Activated B cell treated with CpG ODN at 0.5 μM for 24 hours (primary cell): Measurements from ENCODE around the gene RIPOR2. TPM values are rescaled to one million over a fixed set of nuclear protein-coding genes. Genes with fewer than 3 reads are reported as not detected.

Source experiments
- ATAC-seq: fragments of 200-7000 bp; cut with Tn5 transposase; one replicate; pipeline ENCODE4 v1.10.0; 2021; ENCODE audit warnings: low read depth, mild to moderate bottlenecking, moderate library complexity
- CTCF ChIA-PET: fragments of 350-600 bp; sonication (Branson Sonifier 250); formaldehyde crosslinking; loops from one replicate; lab custom pipeline; 2021; ENCODE audit warnings: antibody characterized with exemption; lab: Charles Lee
- POLR2A ChIA-PET: fragments of 350-600 bp; sonication (Branson Sonifier 250); formaldehyde crosslinking; loops from one replicate; lab custom pipeline; 2021; ENCODE audit warnings: antibody characterized with exemption; lab: Charles Lee
- DNase-seq: peaks from one replicate; pipeline ENCODE4 v3.0.0; 2022
- H3K27ac Mint-ChIP-seq: one replicate; pipeline ENCODE4 v1.8.0; 2020; ENCODE audit warnings: mixed read lengths
- H3K27me3 Mint-ChIP-seq: one replicate; pipeline ENCODE4 v1.8.0; 2021; ENCODE audit warnings: mixed read lengths
- H3K36me3 Mint-ChIP-seq: one replicate; pipeline ENCODE4 v1.8.0; 2021; ENCODE audit warnings: low read depth, mixed read lengths
- H3K4me1 Mint-ChIP-seq: one replicate; pipeline ENCODE4 v1.8.0; 2021; ENCODE audit warnings: mixed read lengths
- H3K4me3 Mint-ChIP-seq: one replicate; pipeline ENCODE4 v1.8.0; 2020; ENCODE audit warnings: mild to moderate bottlenecking, mixed read lengths
- H3K9me3 Mint-ChIP-seq: one replicate; pipeline ENCODE4 v1.8.0; 2020; ENCODE audit warnings: mixed read lengths
- CTCF ChIP-seq: fragments of 200-600 bp; IDR thresholded peaks from one replicate; pipeline ENCODE4 v1.8.0; 2022; ENCODE audit warnings: antibody characterized with exemption, mild to moderate bottlenecking
- intact Hi-C: fragments of 100-400 bp; cut with micrococcal nuclease; formaldehyde crosslinking; loops from one replicate; pipeline ENCODE4 v1.15.1; 2024
- total RNA-seq: library from RNA; stranded (reverse); gene quantifications from 2 replicates; pipeline ENCODE4 v1.2.3, GENCODE V29; 2022

The RIPOR2 gene
- total RNA-seq, 1 donor from 2014 or later = 302 TPM

DNA sequence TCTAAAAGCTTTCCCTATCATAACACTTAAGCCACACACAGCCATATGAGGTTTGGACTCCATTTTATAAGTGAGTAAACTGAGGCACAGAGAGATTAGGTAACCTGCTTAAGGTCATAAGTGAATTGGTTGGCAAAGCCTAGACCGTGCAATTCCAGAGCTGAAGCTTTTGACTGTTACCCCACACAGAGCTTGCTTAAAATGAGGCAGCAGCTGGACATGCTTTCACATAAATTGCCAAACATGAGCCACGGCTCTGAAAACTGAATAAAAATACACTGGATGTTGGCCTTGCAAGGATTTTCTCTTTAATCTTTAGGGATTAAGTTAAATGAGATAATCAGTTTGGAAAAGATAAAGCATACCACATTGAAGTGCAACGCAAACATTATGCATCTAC, 2.5 kb downstream of the RIPOR2 start:
- TF ChIP-seq CTCF = no peak

DNA sequence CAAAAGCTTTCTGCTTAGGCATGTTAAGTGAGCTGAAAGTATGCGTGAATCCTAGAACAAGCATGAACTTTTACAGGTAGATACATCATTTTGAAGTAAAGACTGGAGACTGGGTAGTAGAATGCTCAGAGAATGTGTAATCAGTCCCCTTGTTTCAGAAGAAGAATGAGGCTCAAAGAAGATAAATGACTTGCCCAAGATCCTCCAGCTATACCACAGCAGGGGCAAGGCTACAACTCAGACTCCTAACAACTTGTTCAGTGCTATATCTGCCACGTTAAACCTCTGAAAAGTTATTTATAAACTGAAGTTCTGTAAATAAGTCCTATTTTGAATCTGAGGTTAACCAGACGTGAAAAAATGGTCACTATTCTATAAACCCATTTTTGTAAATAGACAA, 2.9 kb downstream of the RIPOR2 start:
- Mint-ChIP-seq H3K36me3 (peaks cover 67% of the 10 kb centered on the region), H3K27ac (peak overlapping the region; percentile 91), H3K4me3 (peak overlapping the region; percentile 91), H3K4me1 (peaks cover 99% of the 10 kb centered on the region), H3K9me3 (no peaks in the 10 kb centered on the region), H3K27me3 (no peaks in the 10 kb centered on the region)
- DNase-seq = no peak
- CTCF ChIA-PET = interaction anchor here (0.9 to 7.9 kb wide), 13 partner anchors 13 to 138 kb away, joined by 3 to 113 read pairs (median 8); no protein-coding TSS in a partner anchor
- intact Hi-C loops = loop anchor here (1.0 to 2.0 kb wide), 2 partner anchors 46 to 75 kb away; no protein-coding TSS in a partner anchor
- TF ChIP-seq CTCF = no peak
- POLR2A ChIA-PET = interaction anchor here (0.6 to 10.9 kb wide), 9 partner anchors 13 to 191 kb away, joined by 3 to 135 read pairs (median 5); no protein-coding TSS in a partner anchor
- no peak for ATAC-seq

More for the DNA sequence above, 2.5 kb downstream of the RIPOR2 start:
- ChIA-PET CTCF (interaction anchor here (0.9 to 7.9 kb wide), 23 partner anchors 10 to 212 kb away, joined by 3 to 113 read pairs (median 6); no protein-coding TSS in a partner anchor), POLR2A (interaction anchor here (0.6 to 10.9 kb wide), 12 partner anchors 14 to 192 kb away, joined by 3 to 135 read pairs (median 6); no protein-coding TSS in a partner anchor)
- intact Hi-C loops = loop anchor here (1.0 to 2.0 kb wide), 2 partner anchors 46 to 75 kb away; no protein-coding TSS in a partner anchor
- Mint-ChIP-seq H3K36me3 (peaks cover 66% of the 10 kb centered on the region), H3K4me3 (peak overlapping the region; percentile 91), H3K27me3 (no peaks in the 10 kb centered on the region), H3K9me3 (no peaks in the 10 kb centered on the region), H3K4me1 (peaks cover 99% of the 10 kb centered on the region), H3K27ac (peak overlapping the region; percentile 91)
- no peak for DNase-seq
- no peak for ATAC-seq

GRCh38 chr6:24931718-24932691, 3.8 kb downstream of the RIPOR2 start:
- Mint-ChIP-seq H3K4me3 (peak overlapping the region; percentile 91), H3K9me3 (peaks cover 5% of the 10 kb centered on the region), H3K36me3 (peaks cover 74% of the 10 kb centered on the region), H3K27me3 (no peaks in the 10 kb centered on the region), H3K27ac (peak overlapping the region; percentile 91), H3K4me1 (peaks cover 99% of the 10 kb centered on the region)
- no peak for DNase-seq
- CTCF ChIA-PET = interaction anchor here (1.0 to 7.9 kb wide), 9 partner anchors 12 to 139 kb away, joined by 4 to 113 read pairs (median 13); no protein-coding TSS in a partner anchor
- intact Hi-C loops = loop anchor here (2.0 kb wide), 1 partner anchor 45 kb away; no protein-coding TSS in a partner anchor
- peak; percentile 37 for ATAC-seq
- POLR2A ChIA-PET = interaction anchor here (0.7 to 10.9 kb wide), 7 partner anchors 18 to 60 kb away, joined by 3 to 135 read pairs (median 4); no protein-coding TSS in a partner anchor
- no peak for TF ChIP-seq CTCF

DNA sequence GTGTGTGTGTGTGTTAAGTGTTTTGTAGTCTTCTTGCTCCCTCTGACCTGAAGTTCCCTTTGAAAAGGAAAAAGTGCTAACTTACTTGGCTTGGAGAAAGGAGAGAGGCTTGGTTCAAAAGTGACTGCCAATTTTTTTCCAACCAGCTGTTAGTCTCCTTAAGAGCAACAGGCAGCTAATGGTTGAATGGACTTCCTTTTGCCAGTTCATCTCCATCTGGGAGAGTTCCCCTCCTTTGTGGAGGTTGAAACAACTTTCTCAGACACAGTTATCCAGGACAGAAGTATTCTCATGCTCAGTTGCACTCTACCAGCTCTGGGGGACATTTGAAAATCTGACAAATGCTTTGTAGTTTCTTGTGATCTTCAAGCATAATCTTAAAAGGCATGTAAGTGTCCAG, 4.5 kb downstream of the RIPOR2 start:
- Mint-ChIP-seq H3K4me1 (peaks cover 97% of the 10 kb centered on the region), H3K36me3 (peaks cover 76% of the 10 kb centered on the region), H3K27me3 (no peaks in the 10 kb centered on the region), H3K9me3 (peaks cover 5% of the 10 kb centered on the region), H3K4me3 (peak overlapping the region; percentile 91), H3K27ac (peak overlapping the region; percentile 91)
- DNase-seq = no peak
- ATAC-seq = no peak
- intact Hi-C loops = no loop called here
- no peak for TF ChIP-seq CTCF
- ChIA-PET POLR2A (interaction anchor here (1.0 to 10.9 kb wide), 2 partner anchors 19 to 61 kb away, joined by 3 to 111 read pairs; no protein-coding TSS in a partner anchor), CTCF (interaction anchor here (1.0 to 5.0 kb wide), 2 partner anchors 12 to 20 kb away, joined by 4 to 39 read pairs; no protein-coding TSS in a partner anchor)
